ENCODE results near the gene PGK1. TPM values are rescaled to one million over a fixed set of nuclear protein-coding genes. Genes with fewer than 3 reads are reported as not detected.
A peak's percentile ranks its signal among the peaks of the same experiment; 100 is the strongest.
"Not testable (repeated sequence)": the region's sequence is repeated elsewhere in the genome, so short reads cannot be mapped to it uniquely, and the experiment has no call there.

PGK1 gene
- polyA plus RNA-seq, 3 donors, result 292 to 1,007 (median 923) TPM

DNA sequence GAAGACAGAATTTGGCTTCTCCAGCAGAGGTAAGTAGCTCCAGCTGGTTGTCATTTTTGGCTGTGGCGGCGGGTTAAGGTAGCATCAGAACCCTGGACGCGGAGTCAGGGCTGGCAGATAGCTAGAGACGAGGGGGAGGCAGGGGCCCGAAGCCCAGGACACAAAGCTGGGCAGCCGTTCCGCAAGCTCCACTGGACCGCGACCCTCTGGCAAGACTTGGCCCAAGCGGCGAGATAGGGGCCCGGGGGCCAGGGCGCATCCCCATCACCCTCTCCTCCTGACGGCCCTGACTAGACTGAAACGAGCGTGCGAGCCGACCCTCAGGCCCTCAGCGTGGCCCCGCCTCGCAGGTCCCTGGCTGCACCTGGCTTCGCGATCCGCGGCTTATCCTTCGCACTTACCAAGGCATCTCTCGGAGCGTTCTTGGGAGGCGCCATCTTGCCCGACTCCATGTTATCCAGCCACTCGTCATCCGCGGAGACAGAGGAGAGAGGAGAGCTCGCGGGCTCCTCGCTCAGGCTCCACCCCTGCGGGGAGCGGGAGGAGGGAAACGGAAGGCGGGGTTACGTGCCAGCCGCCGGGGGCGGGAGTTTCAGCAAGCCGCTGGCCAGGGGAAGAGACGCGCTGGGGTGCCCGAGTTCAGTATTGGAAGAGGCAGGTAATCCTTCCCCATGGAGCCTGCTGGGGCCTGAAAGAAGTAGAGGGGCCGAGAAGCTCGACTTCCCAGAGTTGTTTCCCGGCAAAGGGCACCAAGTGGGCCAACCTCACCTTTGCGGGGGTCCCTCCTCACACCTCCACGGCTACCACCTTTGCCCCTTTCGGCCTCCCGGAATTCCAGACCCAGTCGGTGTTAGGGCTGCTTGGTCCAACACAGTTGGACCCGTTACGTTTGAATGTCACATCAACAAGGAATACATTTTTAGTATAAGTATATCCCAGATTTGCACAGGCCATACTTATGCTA is 35.4 kb downstream of the PGK1 start, which contains the start of gene TAF9B:
TSS of gene TAF9B (minus strand) at position 491 of the 964 bp plus-strand sequence. CDS start at position 452, 39 bp downstream.
- Mint-ChIP-seq H3K4me1 (peaks cover 2% of the 10 kb centered on the region), H3K9me3 (peaks cover 0 to 9% (median 4%) of the 10 kb centered on the region in 7 donors), H3K27me3 (ENCODE audit: low read depth in 3 of 3) (peaks cover 0 to 2% (median 0%) of the 10 kb centered on the region in 3 donors), H3K27ac (peak within 1 kb of the TSS; percentile 31 to 91 (median 87)), H3K4me3 (peak within 1 kb of the TSS; percentile 90 to 94), H3K36me3 (no peaks in the 10 kb centered on the region)
- intact Hi-C loops (cut with micrococcal nuclease), result no loop called here
- H3K9ac ChIP-seq (ENCODE audit: insufficient read depth, low read length, poor library complexity, severe bottlenecking), result peak within 1 kb of the TSS; percentile 76
- H3K4me1 ChIP-seq (ENCODE audit: control insufficient read depth in 1 of 2, insufficient read depth in 2 of 2, low read length in 2 of 2), result peaks cover 0 to 7% of the 10 kb centered on the region in 2 donors
- 0% methylated on average over 19 of the region's 59 CpGs for whole genome bisulfite sequencing (ENCODE audit: insufficient coverage)
- H3K27me3 ChIP-seq (ENCODE audit: control insufficient read depth in 2 of 2, insufficient read depth in 2 of 2, low read length in 2 of 2), result no peaks in the 10 kb centered on the region
- H3K4me3 ChIP-seq (replicated peaks in 1 of 3; ENCODE audit: low read depth in 2 of 3, low read length in 3 of 3), result peak within 1 kb of the TSS; percentile 68 to 93 (median 85)
- peak within 1 kb of the TSS; percentile 75 for H3K4me2 ChIP-seq (replicated peaks; ENCODE audit: extremely low read depth, low read length, poor library complexity, severe bottlenecking)
- no peaks in the 10 kb centered on the region for H4K20me1 ChIP-seq (ENCODE audit: insufficient read depth, low read length)
- no peak for TF ChIP-seq CTCF (IDR thresholded peaks at IDR 0.05)
- H3K27ac ChIP-seq (ENCODE audit: low read depth in 1 of 2, low read length in 2 of 2), result peak within 1 kb of the TSS; percentile 38 to 79
- peak within 1 kb of the TSS; percentile 81 for H2AFZ ChIP-seq (ENCODE audit: insufficient read depth, low read depth, low read length, poor library complexity, severe bottlenecking)
- no peaks in the 10 kb centered on the region for H3K9me3 ChIP-seq (replicated peaks in 1 of 2; ENCODE audit: control insufficient read depth in 1 of 2, insufficient read depth in 1 of 2, low read length in 2 of 2)
- H3K36me3 ChIP-seq (replicated peaks in 1 of 2; ENCODE audit: control insufficient read depth in 1 of 2, insufficient read depth in 2 of 2, low read length in 2 of 2), result no peaks in the 10 kb centered on the region
- peak; percentile 71 to 74 (median 72) for DNase-seq
- no peaks in the 10 kb centered on the region for H3K79me2 ChIP-seq (ENCODE audit: insufficient read depth, low read length)

- Histone ChIP-seq H3K79me2 (ENCODE audit: insufficient read depth, low read length) (no peaks in the 10 kb centered on the region), H3K9me3 (replicated peaks in 1 of 2; ENCODE audit: control insufficient read depth in 1 of 2, insufficient read depth in 1 of 2, low read length in 2 of 2) (no peaks in the 10 kb centered on the region), H3K4me2 (replicated peaks; ENCODE audit: extremely low read depth, low read length, poor library complexity, severe bottlenecking) (no peak overlapping the region), H2AFZ (ENCODE audit: insufficient read depth, low read depth, low read length, poor library complexity, severe bottlenecking) (no peak overlapping the region), H3K36me3 (replicated peaks in 1 of 2; ENCODE audit: control insufficient read depth in 1 of 2, insufficient read depth in 2 of 2, low read length in 2 of 2) (no peaks in the 10 kb centered on the region), H3K9ac (ENCODE audit: insufficient read depth, low read length, poor library complexity, severe bottlenecking) (no peak overlapping the region), H3K4me1 (ENCODE audit: control insufficient read depth in 1 of 2, insufficient read depth in 2 of 2, low read length in 2 of 2) (peaks cover 0 to 7% of the 10 kb centered on the region in 2 donors), H3K4me3 (replicated peaks in 1 of 3; ENCODE audit: low read depth in 2 of 3, low read length in 3 of 3) (no peak overlapping the region), H3K27ac (ENCODE audit: low read depth in 1 of 2, low read length in 2 of 2) (no peak overlapping the region), H4K20me1 (ENCODE audit: insufficient read depth, low read length) (no peaks in the 10 kb centered on the region), H3K27me3 (ENCODE audit: control insufficient read depth in 2 of 2, insufficient read depth in 2 of 2, low read length in 2 of 2) (no peaks in the 10 kb centered on the region)
- intact Hi-C loops (cut with micrococcal nuclease), result no loop called here
- WGBS (ENCODE audit: insufficient coverage), result 94% methylated on average over 3 of the region's 9 CpGs
- DNase-seq, result no peak
- H3K9me3 Mint-ChIP-seq, result peaks cover 0 to 9% (median 4%) of the 10 kb centered on the region in 7 donors
- H3K27me3 Mint-ChIP-seq (ENCODE audit: low read depth in 3 of 3), result peaks cover 0 to 2% (median 0%) of the 10 kb centered on the region in 3 donors
- no peaks in the 10 kb centered on the region for H3K36me3 Mint-ChIP-seq
- peaks cover 2% of the 10 kb centered on the region for H3K4me1 Mint-ChIP-seq
- H3K4me3 Mint-ChIP-seq, result peak overlapping the region in 1 of 2 donors; percentile 90
- TF ChIP-seq CTCF (IDR thresholded peaks at IDR 0.05), result no peak
- peak overlapping the region in 1 of 7 donors; percentile 25 for H3K27ac Mint-ChIP-seq
Measured at GRCh38 chrX:78140206-78140605, 36.2 kb downstream of the PGK1 start.

GRCh38 chrX:78147002-78147540 is 43.0 kb downstream of the PGK1 start:
- H3K4me3 ChIP-seq (replicated peaks in 1 of 3; ENCODE audit: low read depth in 2 of 3, low read length in 3 of 3); H3K79me2 ChIP-seq (ENCODE audit: insufficient read depth, low read length); H3K4me3 Mint-ChIP-seq; H3K9ac ChIP-seq (ENCODE audit: insufficient read depth, low read length, poor library complexity, severe bottlenecking); DNase-seq; H3K36me3 ChIP-seq (replicated peaks in 1 of 2; ENCODE audit: control insufficient read depth in 1 of 2, insufficient read depth in 2 of 2, low read length in 2 of 2); intact Hi-C loops (cut with micrococcal nuclease); H3K4me2 ChIP-seq (replicated peaks; ENCODE audit: extremely low read depth, low read length, poor library complexity, severe bottlenecking); H3K27ac ChIP-seq (ENCODE audit: low read depth in 1 of 2, low read length in 2 of 2); H2AFZ ChIP-seq (ENCODE audit: insufficient read depth, low read depth, low read length, poor library complexity, severe bottlenecking); H3K27me3 ChIP-seq (ENCODE audit: control insufficient read depth in 2 of 2, insufficient read depth in 2 of 2, low read length in 2 of 2); H3K36me3 Mint-ChIP-seq; H3K4me1 ChIP-seq (ENCODE audit: control insufficient read depth in 1 of 2, insufficient read depth in 2 of 2, low read length in 2 of 2); H3K4me1 Mint-ChIP-seq; H4K20me1 ChIP-seq (ENCODE audit: insufficient read depth, low read length); H3K27me3 Mint-ChIP-seq (ENCODE audit: low read depth in 3 of 3): not testable (repeated sequence)
- peak overlapping the region in 1 of 7 donors; percentile 58 for H3K27ac Mint-ChIP-seq
- peaks cover 13 to 17% of the 10 kb centered on the region in 2 donors for H3K9me3 ChIP-seq (replicated peaks in 1 of 2; ENCODE audit: control insufficient read depth in 1 of 2, insufficient read depth in 1 of 2, low read length in 2 of 2)
- H3K9me3 Mint-ChIP-seq, result peaks cover 11 to 31% (median 23%) of the 10 kb centered on the region in 7 donors
- no CpG with 5 or more reads among the region's 5 CpGs for WGBS (ENCODE audit: insufficient coverage)

Data from CD14-positive monocyte (primary cell).